ENCODE measurements around the gene COA6. TPM values are rescaled to one million over a fixed set of nuclear protein-coding genes. Genes with fewer than 3 reads are reported as not detected.

COA6 gene, protein sequence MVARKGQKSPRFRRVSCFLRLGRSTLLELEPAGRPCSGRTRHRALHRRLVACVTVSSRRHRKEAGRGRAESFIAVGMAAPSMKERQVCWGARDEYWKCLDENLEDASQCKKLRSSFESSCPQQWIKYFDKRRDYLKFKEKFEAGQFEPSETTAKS
- 10 to 100 TPM in 3 of 4 donors, 1 to 10 TPM in 1; 8.2 to 32.4 (median 23.8) TPM for total RNA-seq

DNA sequence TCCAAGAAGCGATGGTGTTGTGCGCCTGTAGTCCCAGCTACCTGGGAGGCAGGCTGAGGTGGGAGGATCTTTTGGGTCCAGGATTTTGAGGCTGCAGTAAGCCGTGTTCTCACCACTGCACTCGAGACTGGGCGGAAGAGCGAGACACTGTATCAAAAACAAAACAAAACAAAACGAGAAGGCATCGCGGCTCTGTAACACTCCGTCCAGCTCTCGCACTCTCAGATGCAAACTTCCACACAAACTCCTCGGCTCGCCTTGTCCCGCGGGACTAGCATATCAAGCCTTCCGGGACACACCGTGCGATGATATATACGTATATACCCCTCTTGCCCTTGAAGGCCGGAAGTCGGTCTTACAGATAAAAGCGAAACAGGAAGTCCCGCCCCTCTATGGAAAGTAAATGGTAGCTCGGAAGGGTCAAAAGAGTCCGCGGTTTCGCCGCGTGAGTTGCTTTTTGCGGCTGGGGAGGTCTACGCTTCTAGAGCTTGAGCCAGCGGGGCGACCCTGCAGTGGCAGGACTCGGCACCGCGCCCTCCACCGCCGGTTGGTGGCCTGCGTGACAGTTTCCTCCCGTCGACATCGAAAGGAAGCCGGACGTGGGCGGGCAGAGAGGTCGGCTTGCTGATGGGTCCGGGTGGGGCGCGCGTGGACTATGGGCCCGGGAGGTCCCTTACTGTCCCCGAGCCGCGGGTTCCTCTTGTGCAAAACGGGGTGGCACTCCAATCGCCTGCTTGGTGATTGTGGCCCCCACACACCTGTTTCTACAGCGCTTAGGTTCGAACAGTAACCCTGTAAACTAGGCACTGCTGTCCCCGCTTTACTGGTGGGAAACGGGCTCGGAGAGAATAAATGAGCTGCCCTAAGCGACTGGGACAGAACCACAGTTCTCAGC lies at the start of gene COA6:
COA6 (plus strand) TSS at position 393 of the 895 bp plus-strand sequence; CDS start at position 404, 11 bp downstream.
- peak within 1 kb of the TSS; percentile 67 to 97 (median 86) for H3K4me3 ChIP-seq (replicated peaks in 1 of 3)
- H3K27me3 ChIP-seq = no peaks in the 10 kb centered on the region
- no peaks in the 10 kb centered on the region for H3K9me3 ChIP-seq
- TF ChIP-seq, protein P1, sequence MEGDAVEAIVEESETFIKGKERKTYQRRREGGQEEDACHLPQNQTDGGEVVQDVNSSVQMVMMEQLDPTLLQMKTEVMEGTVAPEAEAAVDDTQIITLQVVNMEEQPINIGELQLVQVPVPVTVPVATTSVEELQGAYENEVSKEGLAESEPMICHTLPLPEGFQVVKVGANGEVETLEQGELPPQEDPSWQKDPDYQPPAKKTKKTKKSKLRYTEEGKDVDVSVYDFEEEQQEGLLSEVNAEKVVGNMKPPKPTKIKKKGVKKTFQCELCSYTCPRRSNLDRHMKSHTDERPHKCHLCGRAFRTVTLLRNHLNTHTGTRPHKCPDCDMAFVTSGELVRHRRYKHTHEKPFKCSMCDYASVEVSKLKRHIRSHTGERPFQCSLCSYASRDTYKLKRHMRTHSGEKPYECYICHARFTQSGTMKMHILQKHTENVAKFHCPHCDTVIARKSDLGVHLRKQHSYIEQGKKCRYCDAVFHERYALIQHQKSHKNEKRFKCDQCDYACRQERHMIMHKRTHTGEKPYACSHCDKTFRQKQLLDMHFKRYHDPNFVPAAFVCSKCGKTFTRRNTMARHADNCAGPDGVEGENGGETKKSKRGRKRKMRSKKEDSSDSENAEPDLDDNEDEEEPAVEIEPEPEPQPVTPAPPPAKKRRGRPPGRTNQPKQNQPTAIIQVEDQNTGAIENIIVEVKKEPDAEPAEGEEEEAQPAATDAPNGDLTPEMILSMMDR (IDR thresholded peaks at IDR 0.05) = no peak
- TF ChIP-seq POLR2A (IDR thresholded peaks at IDR 0.05) = peak in 1 of 2 donors; percentile 72
- intact Hi-C loops (cut with DNase I) = no loop called here
- H3K36me3 ChIP-seq = peaks cover 0 to 10% of the 10 kb centered on the region in 2 donors
- WGBS, 2 donors = 0% methylated on average over 41 to 45 of the region's 62 CpGs
- DNase-seq = peak; percentile 89
- peak within 1 kb of the TSS; percentile 88 to 99 (median 95) for H3K27ac ChIP-seq
- H3K4me1 ChIP-seq = peaks cover 10 to 13% of the 10 kb centered on the region in 2 donors

DNA sequence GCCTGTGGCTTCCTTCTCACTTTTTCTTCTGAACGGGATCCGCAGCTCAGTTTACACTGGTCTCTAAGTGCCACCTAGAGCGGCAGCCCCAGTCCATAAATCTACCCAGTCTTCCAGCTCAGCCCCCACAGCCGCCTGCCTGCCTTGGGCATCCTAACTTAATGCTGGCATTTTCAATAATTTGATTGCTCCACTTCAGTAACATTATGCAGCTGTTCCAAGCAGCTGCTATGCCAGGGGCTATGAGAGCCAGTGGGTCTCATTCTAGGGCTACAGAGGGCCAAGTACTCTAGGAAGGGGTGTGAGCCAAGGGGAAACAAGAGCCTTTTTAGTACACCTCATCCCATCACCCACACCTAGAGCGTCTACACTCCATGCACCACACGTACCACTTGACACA lies 48.4 kb upstream of the COA6 start:
- H3K9me3 ChIP-seq = no peaks in the 10 kb centered on the region
- no peak overlapping the region for H3K4me3 ChIP-seq (replicated peaks in 1 of 3)
- no peaks in the 10 kb centered on the region for H3K27me3 ChIP-seq
- intact Hi-C loops (cut with DNase I) = no loop called here
- peaks cover 0 to 5% of the 10 kb centered on the region in 2 donors for H3K4me1 ChIP-seq
- 78 to 87% methylated on average over 6 of the region's 6 CpGs for WGBS, 2 donors
- H3K27ac ChIP-seq = no peak overlapping the region
- no peak for DNase-seq
- H3K36me3 ChIP-seq = no peaks in the 10 kb centered on the region
- TF ChIP-seq, protein P1 (IDR thresholded peaks at IDR 0.05) = no peak
- no peak for TF ChIP-seq POLR2A (IDR thresholded peaks at IDR 0.05)

DNA sequence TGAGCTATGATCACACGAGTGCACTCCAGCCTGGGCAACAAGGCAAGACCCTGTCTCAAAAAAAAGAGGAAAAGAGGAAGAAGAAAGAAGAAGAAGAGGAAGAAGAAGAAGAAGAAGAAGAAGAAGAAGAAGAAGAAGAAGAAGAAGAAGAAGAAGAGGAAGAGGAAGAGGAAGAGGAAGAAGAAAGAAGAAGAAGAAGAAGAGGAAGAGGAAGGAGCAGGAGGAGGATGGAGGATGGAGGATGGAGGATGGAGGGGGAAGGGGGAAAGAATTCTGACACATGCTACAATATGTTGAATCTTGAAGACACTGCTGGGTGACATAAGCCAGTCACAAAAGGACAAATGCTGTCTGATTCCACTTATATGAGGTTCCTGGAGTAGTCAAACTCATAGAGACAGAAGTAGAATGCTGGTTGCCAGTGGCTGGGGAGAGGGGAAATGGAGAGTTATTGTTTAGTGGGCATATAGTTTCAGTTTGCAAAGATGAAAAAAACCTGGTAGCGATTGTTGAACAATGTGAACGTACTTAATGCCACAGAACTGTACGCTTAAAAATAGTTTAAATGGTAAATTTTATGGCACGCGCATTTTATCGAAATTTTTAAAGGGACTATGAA lies 47.3 kb upstream of the COA6 start:
- no peak for DNase-seq
- no peaks in the 10 kb centered on the region for H3K9me3 ChIP-seq
- no peaks in the 10 kb centered on the region for H3K27me3 ChIP-seq
- intact Hi-C loops (cut with DNase I) = no loop called here
- peaks cover 0 to 5% of the 10 kb centered on the region in 2 donors for H3K4me1 ChIP-seq
- H3K4me3 ChIP-seq (replicated peaks in 1 of 3) = no peak overlapping the region
- no peaks in the 10 kb centered on the region for H3K36me3 ChIP-seq
- WGBS, 2 donors = 58 to 65% methylated on average over 7 of the region's 7 CpGs
- TF ChIP-seq POLR2A (IDR thresholded peaks at IDR 0.05) = no peak
- TF ChIP-seq, protein P1 (IDR thresholded peaks at IDR 0.05) = no peak
- H3K27ac ChIP-seq = no peak overlapping the region

DNA sequence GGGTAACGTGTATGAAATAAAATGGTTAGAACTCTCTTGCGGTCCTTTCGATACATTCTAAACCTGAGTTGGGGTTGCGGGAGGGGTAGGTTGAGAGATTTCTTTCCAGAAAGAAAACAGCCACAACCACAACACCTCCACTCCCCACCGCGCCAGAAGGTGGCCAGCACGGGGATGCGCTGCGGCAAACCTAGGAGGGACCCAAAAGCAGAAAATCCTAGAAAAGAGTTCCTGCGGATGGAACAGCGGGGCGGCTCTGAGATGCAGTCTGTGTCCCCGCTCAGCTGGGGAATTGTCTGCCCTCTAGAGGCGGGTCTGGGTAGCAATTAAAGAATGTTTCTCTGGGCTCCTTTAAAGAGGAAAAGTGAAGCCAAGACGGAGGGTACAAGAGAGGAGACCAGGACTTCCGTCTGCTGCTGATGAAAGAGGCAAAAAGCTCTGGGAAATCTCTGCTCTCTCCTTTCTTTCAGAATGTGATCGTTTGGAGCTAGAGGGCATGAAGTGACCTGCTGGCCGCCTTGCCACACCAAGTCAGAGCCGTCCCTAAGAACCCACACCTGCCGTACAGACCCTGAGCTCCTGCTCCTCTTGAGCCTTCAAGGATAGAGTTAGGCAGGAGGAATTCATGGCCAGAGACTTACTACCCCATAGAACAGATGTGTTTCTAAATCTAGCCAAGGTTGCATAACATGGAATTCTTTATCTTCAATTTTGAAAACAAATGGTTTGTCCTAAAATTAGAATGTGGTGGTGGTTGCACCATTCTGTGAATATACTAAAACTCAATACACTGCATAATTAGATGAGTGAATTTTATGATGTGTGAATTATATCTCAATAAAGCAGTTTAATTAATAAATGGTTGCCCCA lies 46.5 kb upstream of the COA6 start:
- TF ChIP-seq, protein P1 (IDR thresholded peaks at IDR 0.05) = peak; percentile 24 to 88 (median 60)
- TF ChIP-seq POLR2A (IDR thresholded peaks at IDR 0.05) = no peak
- no peak overlapping the region for H3K4me3 ChIP-seq (replicated peaks in 1 of 3)
- intact Hi-C loops (cut with DNase I) = no loop called here
- no peaks in the 10 kb centered on the region for H3K9me3 ChIP-seq
- H3K4me1 ChIP-seq = peaks cover 0 to 5% of the 10 kb centered on the region in 2 donors
- H3K27me3 ChIP-seq = no peaks in the 10 kb centered on the region
- H3K36me3 ChIP-seq = no peaks in the 10 kb centered on the region
- peak; percentile 45 to 52 for DNase-seq
- no peak overlapping the region for H3K27ac ChIP-seq
- WGBS, 2 donors = 22% methylated on average over 20 of the region's 20 CpGs

Data from thyroid gland (tissue), 4 donors.